HCT116 (cell line): Measurements from ENCODE around the gene PPFIA1. TPM values are rescaled to one million over a fixed set of nuclear protein-coding genes. Genes with fewer than 3 reads are reported as not detected.

ENCODE experiments used
- ATAC-seq: fragments of 200-7000 bp; cut with Tn5 transposase; 2 replicates; pipeline ENCODE4 v1.9.1; 2020; ENCODE audit warnings: mild to moderate bottlenecking, moderate library complexity
- BruUV-seq: library from RNA; stranded (reverse); fragments of 400-500 nt; replicated peaks from 2 replicates; lab custom pipeline; 2021; lab: Mats Ljungman, UMichigan
- CTCF ChIA-PET: fragments of 300-600 bp; sonication (Branson Sonifier 250); formaldehyde crosslinking; loops from one replicate; lab custom pipeline; 2021; ENCODE audit warnings: antibody characterized with exemption; lab: Charles Lee
- POLR2A ChIA-PET: fragments of 300-600, 350-600 bp; sonication (Branson Sonifier 250); formaldehyde crosslinking; loops from one replicate; lab custom pipeline; 2021; ENCODE audit warnings: antibody characterized with exemption; lab: Charles Lee
- RAD21 ChIA-PET, 2 experiments: fragments of 300-600 bp; sonication (Branson Sonifier 250); formaldehyde crosslinking; loops; one replicate each; lab custom pipeline; 2023; ENCODE audit warnings: low total read pairs in 2 of 2; ENCODE audit not compliant: uncharacterized antibody in 2 of 2, unreplicated experiment in 2 of 2, low non-redundant PET in 1 of 2; lab: Charles Lee
- DNase-seq: peaks from one replicate; pipeline ENCODE4 v3.0.0-alpha.2; 2010; ENCODE audit warnings: low read depth, low spot score
- H2AFZ ChIP-seq: fragments of 200-600 bp; shearing (Covaris generic), sonication (generic); 2 replicates; pipeline ENCODE4 v1.6.1; 2017; ENCODE audit warnings: low read depth, mixed run types, mixed read lengths, antibody characterized with exemption, low read length; ENCODE audit not compliant: poor library complexity, severe bottlenecking
- H3K27ac ChIP-seq: 2 replicates; pipeline ENCODE4 v1.5.1; 2012; ENCODE audit warnings: low read depth, low read length
- H3K27me3 ChIP-seq: fragments of 200-600 bp; sonication (generic); 2 replicates; pipeline ENCODE4 v1.6.1; 2016; ENCODE audit warnings: mixed run types, low read length, mixed read lengths; ENCODE audit not compliant: insufficient read depth
- H3K36me3 ChIP-seq, 2 experiments: fragments of 200-500 bp in 1 of 2; fragments of 200-600 bp in 1 of 2; sonication (Bioruptor generic) in 1 of 2; sonication (generic) in 1 of 2; 2 replicates each; pipeline versions ENCODE4 v1.5.1 to v1.6.1; 2014 to 2016; ENCODE audit warnings: low read length in 2 of 2, inconsistent platforms in 1 of 2, mixed read lengths in 1 of 2, mixed run types in 1 of 2; ENCODE audit not compliant: insufficient read depth in 2 of 2, control insufficient read depth in 1 of 2
- H3K4me1 ChIP-seq, 2 experiments: fragments of 200-600 bp in 1 of 2; sonication (generic) in 1 of 2; 2 replicates each; pipeline versions ENCODE4 v1.5.1 to v1.6.1; 2012 to 2017; ENCODE audit warnings: low read length in 2 of 2, inconsistent platforms in 1 of 2, mild to moderate bottlenecking in 1 of 2, mixed read lengths in 1 of 2, mixed run types in 1 of 2, moderate library complexity in 1 of 2; ENCODE audit not compliant: insufficient read depth in 2 of 2, control insufficient read depth in 1 of 2
- H3K4me2 ChIP-seq: fragments of 200-600 bp; sonication (generic); 2 replicates; pipeline ENCODE4 v1.6.1; 2017; ENCODE audit warnings: mixed run types, low read length, mixed read lengths
- H3K4me3 ChIP-seq, 2 experiments: fragments of 200-600 bp in 1 of 2; sonication (generic) in 1 of 2; replicated peaks in 1 of 2; 2 replicates each; pipeline ENCODE4 v1.5.1; 2011 to 2016; ENCODE audit warnings: low read length in 2 of 2, control low read depth in 1 of 2, low read depth in 1 of 2, mild to moderate bottlenecking in 1 of 2, mixed read lengths in 1 of 2, mixed run types in 1 of 2
- H3K79me2 ChIP-seq: fragments of 200-600 bp; sonication (generic); 2 replicates; pipeline ENCODE4 v1.6.1; 2017; ENCODE audit warnings: mild to moderate bottlenecking, mixed run types, low read length, moderate library complexity, mixed read lengths; ENCODE audit not compliant: insufficient read depth
- H3K9ac ChIP-seq: fragments of 200-600 bp; sonication (generic); 2 replicates; pipeline ENCODE4 v1.6.1; 2016; ENCODE audit warnings: low read length, mixed read lengths
- H3K9me2 ChIP-seq: fragments of 200-600 bp; sonication (generic), shearing (Covaris generic); 2 replicates; pipeline ENCODE4 v1.6.1; 2017; ENCODE audit warnings: mixed run types, mild to moderate bottlenecking, moderate library complexity; ENCODE audit not compliant: insufficient read depth
- H3K9me3 ChIP-seq, 2 experiments: fragments of 200-500 bp in 1 of 2; fragments of 200-600 bp in 1 of 2; sonication (Bioruptor generic) in 1 of 2; sonication (generic) in 1 of 2; 2 replicates each; pipeline ENCODE4 v1.6.1; 2014 to 2017; ENCODE audit warnings: low read length in 2 of 2, mixed read lengths in 2 of 2, inconsistent platforms in 1 of 2, low read depth in 1 of 2, mild to moderate bottlenecking in 1 of 2, mixed run types in 1 of 2, moderate library complexity in 1 of 2; ENCODE audit not compliant: control insufficient read depth in 1 of 2, insufficient read depth in 1 of 2
- H4K20me1 ChIP-seq: fragments of 200-600 bp; sonication (generic), shearing (Covaris generic); 2 replicates; pipeline ENCODE4 v1.6.1; 2017; ENCODE audit warnings: mixed run types, mild to moderate bottlenecking, moderate library complexity; ENCODE audit not compliant: insufficient read depth
- CBX3 ChIP-seq: IDR thresholded peaks from 2 replicates; pipeline ENCODE4 v1.6.1; 2012; ENCODE audit warnings: low read depth
- CEBPB ChIP-seq: IDR thresholded peaks from 2 replicates; pipeline ENCODE4 v1.6.1; 2012; ENCODE audit warnings: low read depth
- EGR1 ChIP-seq: IDR thresholded peaks from 2 replicates; pipeline ENCODE4 v1.6.1; 2012; ENCODE audit warnings: low read depth
- ELF1 ChIP-seq: IDR thresholded peaks from 2 replicates; pipeline ENCODE4 v1.6.1; 2012; ENCODE audit warnings: low read depth, borderline replicate concordance
- EZH2 ChIP-seq: fragments of 200-600 bp; sonication (generic); IDR thresholded peaks from 2 replicates; pipeline ENCODE4 v1.6.1; 2017; ENCODE audit warnings: antibody characterized with exemption, mixed run types
- EZH2phosphoT487 ChIP-seq: fragments of 200-600 bp; IDR thresholded peaks from 2 replicates; pipeline ENCODE4 v1.6.1; 2018; ENCODE audit warnings: antibody characterized with exemption, borderline replicate concordance
- FOSL1 ChIP-seq: IDR thresholded peaks from 2 replicates; pipeline ENCODE4 v1.6.1; 2012; ENCODE audit warnings: low read depth
- JUND ChIP-seq: IDR thresholded peaks from 2 replicates; pipeline ENCODE4 v1.6.1; 2012
- POLR2A ChIP-seq: IDR thresholded peaks from 2 replicates; pipeline ENCODE4 v1.7.0; 2011; ENCODE audit warnings: borderline replicate concordance; ENCODE audit not compliant: insufficient read depth, insufficient read length; ENCODE audit errors: extremely low read depth
- POLR2AphosphoS5 ChIP-seq: IDR thresholded peaks from 2 replicates; pipeline ENCODE4 v1.6.1; 2011; ENCODE audit warnings: mild to moderate bottlenecking, low read depth, low read length, moderate library complexity
- SIN3A ChIP-seq: IDR thresholded peaks from 2 replicates; pipeline ENCODE4 v1.6.1; 2012; ENCODE audit warnings: low read depth
- SRF ChIP-seq: IDR thresholded peaks from 2 replicates; pipeline ENCODE4 v1.6.1; 2012; ENCODE audit warnings: low read depth
- TCF7L2 ChIP-seq: IDR thresholded peaks from 2 replicates; pipeline ENCODE4 v1.7.0; 2011; ENCODE audit warnings: borderline replicate concordance, inconsistent platforms; ENCODE audit not compliant: insufficient read depth, insufficient read length; ENCODE audit errors: extremely low read depth
- YY1 ChIP-seq: IDR thresholded peaks from 2 replicates; pipeline ENCODE4 v1.6.1; 2011; ENCODE audit warnings: low read length, low read depth, moderate library complexity, mild to moderate bottlenecking; ENCODE audit not compliant: insufficient replicate concordance; ENCODE audit errors: extremely low read depth
- ZFX ChIP-seq: fragments of 450-650 bp; IDR thresholded peaks from 2 replicates; pipeline ENCODE4 v1.6.1; 2017
- ZNF274 ChIP-seq: fragments of 200-500 bp; sonication (Bioruptor generic); IDR thresholded peaks from 2 replicates; pipeline ENCODE4 v1.6.1; 2014; ENCODE audit warnings: mild to moderate bottlenecking, low read depth, low read length, inconsistent platforms
- intact Hi-C: fragments of 100-400 bp; cut with micrococcal nuclease; formaldehyde crosslinking; loops from 2 replicates; pipeline ENCODE4 v1.10.0; 2022
- total RNA-seq: library from RNA; stranded (reverse); gene quantifications from one replicate; pipeline ENCODE4 v1.2.1, GENCODE V29; 2021; ENCODE audit not compliant: unreplicated experiment
- TF ChIP-seq, protein P1 (sequence below): IDR thresholded peaks from 2 replicates; pipeline ENCODE4 v1.6.1; 2012
- TF ChIP-seq, protein P2 (sequence below), 3 experiments: fragments of 200-600 bp in 1 of 3; sonication (generic) in 1 of 3; IDR thresholded peaks in 2 of 3; conservative IDR thresholded peaks in 1 of 3; 2 replicates each; pipeline ENCODE4 v1.5.1; 2012 to 2017; ENCODE audit warnings: low read depth in 2 of 3, low read length in 2 of 3, antibody characterized with exemption in 1 of 3, borderline replicate concordance in 1 of 3, control low read depth in 1 of 3, mild to moderate bottlenecking in 1 of 3, mixed read lengths in 1 of 3, mixed run types in 1 of 3, moderate library complexity in 1 of 3; ENCODE audit not compliant: insufficient read depth in 1 of 3
- TF ChIP-seq, protein P3 (sequence below): IDR thresholded peaks from 2 replicates; pipeline ENCODE4 v1.6.1; 2012; ENCODE audit warnings: low read depth
- TF ChIP-seq, protein P4 (sequence below): IDR thresholded peaks from 2 replicates; pipeline ENCODE4 v1.6.1; 2011; ENCODE audit warnings: mild to moderate bottlenecking, low read length, moderate library complexity; ENCODE audit not compliant: insufficient replicate concordance; ENCODE audit errors: extremely low read depth

PPFIA1 gene
- total RNA-seq, 1 experiment from 2014 or later = 48.6 TPM

DNA sequence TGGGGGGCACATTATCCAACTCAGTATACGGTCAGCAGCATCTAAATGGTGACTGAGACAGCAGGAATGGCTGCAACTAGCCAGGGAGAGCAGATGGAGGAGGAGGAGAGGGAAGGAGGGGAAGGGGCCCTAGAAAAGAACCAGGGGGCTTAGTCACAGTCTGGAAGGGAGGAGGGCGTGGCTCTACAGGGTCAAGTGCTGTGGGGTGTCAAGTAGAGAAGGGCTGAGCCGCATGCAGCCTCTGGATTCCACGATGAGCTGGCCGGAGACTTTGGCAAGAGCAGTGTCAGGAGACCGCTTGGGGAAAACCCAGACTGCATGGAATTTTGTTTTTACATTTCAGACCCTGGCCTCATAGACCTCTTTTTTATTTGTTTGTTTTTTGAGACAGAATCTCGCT, 25.8 kb upstream of the PPFIA1 start:
- no peak for TF ChIP-seq POLR2A
- TF ChIP-seq EGR1 = no peak
- TF ChIP-seq SRF = no peak
- no peak for TF ChIP-seq ELF1
- TF ChIP-seq ZNF274 = no peak
- TF ChIP-seq, protein P1, sequence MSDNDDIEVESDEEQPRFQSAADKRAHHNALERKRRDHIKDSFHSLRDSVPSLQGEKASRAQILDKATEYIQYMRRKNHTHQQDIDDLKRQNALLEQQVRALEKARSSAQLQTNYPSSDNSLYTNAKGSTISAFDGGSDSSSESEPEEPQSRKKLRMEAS = no peak
- TF ChIP-seq, protein P2, sequence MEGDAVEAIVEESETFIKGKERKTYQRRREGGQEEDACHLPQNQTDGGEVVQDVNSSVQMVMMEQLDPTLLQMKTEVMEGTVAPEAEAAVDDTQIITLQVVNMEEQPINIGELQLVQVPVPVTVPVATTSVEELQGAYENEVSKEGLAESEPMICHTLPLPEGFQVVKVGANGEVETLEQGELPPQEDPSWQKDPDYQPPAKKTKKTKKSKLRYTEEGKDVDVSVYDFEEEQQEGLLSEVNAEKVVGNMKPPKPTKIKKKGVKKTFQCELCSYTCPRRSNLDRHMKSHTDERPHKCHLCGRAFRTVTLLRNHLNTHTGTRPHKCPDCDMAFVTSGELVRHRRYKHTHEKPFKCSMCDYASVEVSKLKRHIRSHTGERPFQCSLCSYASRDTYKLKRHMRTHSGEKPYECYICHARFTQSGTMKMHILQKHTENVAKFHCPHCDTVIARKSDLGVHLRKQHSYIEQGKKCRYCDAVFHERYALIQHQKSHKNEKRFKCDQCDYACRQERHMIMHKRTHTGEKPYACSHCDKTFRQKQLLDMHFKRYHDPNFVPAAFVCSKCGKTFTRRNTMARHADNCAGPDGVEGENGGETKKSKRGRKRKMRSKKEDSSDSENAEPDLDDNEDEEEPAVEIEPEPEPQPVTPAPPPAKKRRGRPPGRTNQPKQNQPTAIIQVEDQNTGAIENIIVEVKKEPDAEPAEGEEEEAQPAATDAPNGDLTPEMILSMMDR (IDR thresholded peaks at IDR 0.05 in 2 of 3, conservative IDR thresholded peaks at IDR 0.05 in 1 of 3; ENCODE audit: borderline replicate concordance in 1 of 3, insufficient read depth in 1 of 3, low read depth in 2 of 3, low read length in 2 of 3) = no peak
- TF ChIP-seq EZH2 = no peak
- no peak for TF ChIP-seq ZFX
- no peak for TF ChIP-seq CBX3
- TF ChIP-seq CEBPB = no peak
- TF ChIP-seq SIN3A = no peak
- no peak for TF ChIP-seq JUND
- TF ChIP-seq, protein P3, sequence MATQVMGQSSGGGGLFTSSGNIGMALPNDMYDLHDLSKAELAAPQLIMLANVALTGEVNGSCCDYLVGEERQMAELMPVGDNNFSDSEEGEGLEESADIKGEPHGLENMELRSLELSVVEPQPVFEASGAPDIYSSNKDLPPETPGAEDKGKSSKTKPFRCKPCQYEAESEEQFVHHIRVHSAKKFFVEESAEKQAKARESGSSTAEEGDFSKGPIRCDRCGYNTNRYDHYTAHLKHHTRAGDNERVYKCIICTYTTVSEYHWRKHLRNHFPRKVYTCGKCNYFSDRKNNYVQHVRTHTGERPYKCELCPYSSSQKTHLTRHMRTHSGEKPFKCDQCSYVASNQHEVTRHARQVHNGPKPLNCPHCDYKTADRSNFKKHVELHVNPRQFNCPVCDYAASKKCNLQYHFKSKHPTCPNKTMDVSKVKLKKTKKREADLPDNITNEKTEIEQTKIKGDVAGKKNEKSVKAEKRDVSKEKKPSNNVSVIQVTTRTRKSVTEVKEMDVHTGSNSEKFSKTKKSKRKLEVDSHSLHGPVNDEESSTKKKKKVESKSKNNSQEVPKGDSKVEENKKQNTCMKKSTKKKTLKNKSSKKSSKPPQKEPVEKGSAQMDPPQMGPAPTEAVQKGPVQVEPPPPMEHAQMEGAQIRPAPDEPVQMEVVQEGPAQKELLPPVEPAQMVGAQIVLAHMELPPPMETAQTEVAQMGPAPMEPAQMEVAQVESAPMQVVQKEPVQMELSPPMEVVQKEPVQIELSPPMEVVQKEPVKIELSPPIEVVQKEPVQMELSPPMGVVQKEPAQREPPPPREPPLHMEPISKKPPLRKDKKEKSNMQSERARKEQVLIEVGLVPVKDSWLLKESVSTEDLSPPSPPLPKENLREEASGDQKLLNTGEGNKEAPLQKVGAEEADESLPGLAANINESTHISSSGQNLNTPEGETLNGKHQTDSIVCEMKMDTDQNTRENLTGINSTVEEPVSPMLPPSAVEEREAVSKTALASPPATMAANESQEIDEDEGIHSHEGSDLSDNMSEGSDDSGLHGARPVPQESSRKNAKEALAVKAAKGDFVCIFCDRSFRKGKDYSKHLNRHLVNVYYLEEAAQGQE = no peak
- TF ChIP-seq EZH2phosphoT487 = no peak
- TF ChIP-seq, protein P4, sequence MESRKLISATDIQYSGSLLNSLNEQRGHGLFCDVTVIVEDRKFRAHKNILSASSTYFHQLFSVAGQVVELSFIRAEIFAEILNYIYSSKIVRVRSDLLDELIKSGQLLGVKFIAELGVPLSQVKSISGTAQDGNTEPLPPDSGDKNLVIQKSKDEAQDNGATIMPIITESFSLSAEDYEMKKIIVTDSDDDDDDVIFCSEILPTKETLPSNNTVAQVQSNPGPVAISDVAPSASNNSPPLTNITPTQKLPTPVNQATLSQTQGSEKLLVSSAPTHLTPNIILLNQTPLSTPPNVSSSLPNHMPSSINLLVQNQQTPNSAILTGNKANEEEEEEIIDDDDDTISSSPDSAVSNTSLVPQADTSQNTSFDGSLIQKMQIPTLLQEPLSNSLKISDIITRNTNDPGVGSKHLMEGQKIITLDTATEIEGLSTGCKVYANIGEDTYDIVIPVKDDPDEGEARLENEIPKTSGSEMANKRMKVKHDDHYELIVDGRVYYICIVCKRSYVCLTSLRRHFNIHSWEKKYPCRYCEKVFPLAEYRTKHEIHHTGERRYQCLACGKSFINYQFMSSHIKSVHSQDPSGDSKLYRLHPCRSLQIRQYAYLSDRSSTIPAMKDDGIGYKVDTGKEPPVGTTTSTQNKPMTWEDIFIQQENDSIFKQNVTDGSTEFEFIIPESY = no peak
- no peak for TF ChIP-seq TCF7L2
- no peak for TF ChIP-seq FOSL1
- no peak for TF ChIP-seq YY1
- TF ChIP-seq POLR2AphosphoS5 = no peak
- peaks cover 0 to 23% of the 10 kb centered on the region in 2 experiments; a peak in 2 of 4 replicates for H3K4me1 ChIP-seq
- RAD21 ChIA-PET = no interaction called here
- no TSS peak for BruUV-seq
- no peaks in the 10 kb centered on the region for H3K9me2 ChIP-seq
- no peaks in the 10 kb centered on the region; the same call in 1 of the 2 replicates for H3K27me3 ChIP-seq
- no peak overlapping the region for H3K4me3 ChIP-seq
- H3K27ac ChIP-seq = no peak overlapping the region
- CTCF ChIA-PET = no interaction called here
- no peaks in the 10 kb centered on the region for H3K9me3 ChIP-seq
- intact Hi-C loops = no loop called here
- no peaks in the 10 kb centered on the region for H4K20me1 ChIP-seq
- H3K9ac ChIP-seq = no peak overlapping the region
- ATAC-seq (no peak), DNase-seq (no peak)
- H2AFZ ChIP-seq = no peak overlapping the region
- H3K79me2 ChIP-seq = no peaks in the 10 kb centered on the region
- POLR2A ChIA-PET = no interaction called here
- no peak overlapping the region for H3K4me2 ChIP-seq
- no peaks in the 10 kb centered on the region for H3K36me3 ChIP-seq
